Panc1 (cell line): ENCODE measurements around the gene MYLK.

Source experiments
- TCF7L2 ChIP-seq: IDR thresholded peaks from 2 replicates; pipeline ENCODE4 v1.6.1; 2011; ENCODE audit warnings: mild to moderate bottlenecking, low read depth, low read length, inconsistent platforms
- TF ChIP-seq, protein P1 (sequence below): fragments of 450-650 bp; IDR thresholded peaks from 2 replicates; pipeline ENCODE4 v1.5.1; 2017; ENCODE audit warnings: mild to moderate bottlenecking

DNA sequence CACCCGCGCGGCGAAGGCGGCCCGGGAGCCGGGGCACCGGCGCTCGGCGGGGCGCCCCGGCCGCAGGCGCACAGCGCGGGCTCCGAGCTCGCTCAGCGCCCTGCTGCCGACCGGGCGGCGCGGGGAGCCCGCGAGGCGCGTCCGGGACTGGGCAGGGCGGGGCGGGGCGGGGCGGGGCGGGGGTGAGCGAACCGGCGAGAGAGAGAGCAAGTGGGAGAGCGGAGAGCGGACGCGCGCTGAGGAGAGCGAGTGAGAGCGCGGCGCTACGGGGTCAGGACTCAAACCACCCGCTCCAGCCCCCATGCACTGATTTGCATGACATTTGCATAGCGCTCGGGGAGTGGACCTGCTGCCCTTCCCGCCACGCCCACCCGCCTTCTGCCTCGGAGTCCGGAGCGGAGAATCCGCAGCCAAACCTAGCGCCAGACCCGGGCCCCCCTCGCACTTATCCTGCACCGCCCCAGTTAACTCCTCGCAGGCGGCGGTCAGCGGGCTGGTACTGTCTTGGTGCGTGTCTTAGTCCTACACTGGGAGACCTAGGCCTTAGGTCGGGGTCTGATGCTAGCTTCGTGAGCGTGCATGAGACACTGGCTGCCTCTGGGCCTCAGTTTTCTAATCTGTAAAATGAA, at the start of gene MYLK:
- TF ChIP-seq, protein P1, sequence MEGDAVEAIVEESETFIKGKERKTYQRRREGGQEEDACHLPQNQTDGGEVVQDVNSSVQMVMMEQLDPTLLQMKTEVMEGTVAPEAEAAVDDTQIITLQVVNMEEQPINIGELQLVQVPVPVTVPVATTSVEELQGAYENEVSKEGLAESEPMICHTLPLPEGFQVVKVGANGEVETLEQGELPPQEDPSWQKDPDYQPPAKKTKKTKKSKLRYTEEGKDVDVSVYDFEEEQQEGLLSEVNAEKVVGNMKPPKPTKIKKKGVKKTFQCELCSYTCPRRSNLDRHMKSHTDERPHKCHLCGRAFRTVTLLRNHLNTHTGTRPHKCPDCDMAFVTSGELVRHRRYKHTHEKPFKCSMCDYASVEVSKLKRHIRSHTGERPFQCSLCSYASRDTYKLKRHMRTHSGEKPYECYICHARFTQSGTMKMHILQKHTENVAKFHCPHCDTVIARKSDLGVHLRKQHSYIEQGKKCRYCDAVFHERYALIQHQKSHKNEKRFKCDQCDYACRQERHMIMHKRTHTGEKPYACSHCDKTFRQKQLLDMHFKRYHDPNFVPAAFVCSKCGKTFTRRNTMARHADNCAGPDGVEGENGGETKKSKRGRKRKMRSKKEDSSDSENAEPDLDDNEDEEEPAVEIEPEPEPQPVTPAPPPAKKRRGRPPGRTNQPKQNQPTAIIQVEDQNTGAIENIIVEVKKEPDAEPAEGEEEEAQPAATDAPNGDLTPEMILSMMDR: no peak
- no peak for TF ChIP-seq TCF7L2
